HEK293 (cell line): ENCODE data around the gene TINCR.

Source experiments
- CTCF ChIA-PET: fragments of 350-600 bp; formaldehyde crosslinking; extraction: SDS; loops from one replicate; lab custom pipeline; 2021; ENCODE audit warnings: antibody characterized with exemption; lab: Yijun Ruan, JAX
- POLR2A ChIA-PET: fragments of 300-600 bp; formaldehyde crosslinking; extraction: SDS; loops from one replicate; lab custom pipeline; 2020; ENCODE audit warnings: antibody characterized with exemption, inconsistent platforms; lab: Yijun Ruan, JAX
- H3K27ac ChIP-seq: fragments of 200-500 bp; sonication (Bioruptor generic); 2 replicates; pipeline ENCODE4 v1.5.1; 2014; ENCODE audit warnings: low read depth, low read length, control low read depth, inconsistent platforms; ENCODE audit errors: extremely low read depth
- H3K36me3 ChIP-seq, 2 experiments: fragments of 200-500 bp in 1 of 2; sonication (Bioruptor generic) in 1 of 2; 1 replicate in 1 of 2; 2 replicates in 1 of 2; pipeline ENCODE4 v1.5.1; 2014 to 2017; ENCODE audit warnings: inconsistent platforms in 2 of 2, low read length in 2 of 2; ENCODE audit not compliant: control insufficient read depth in 2 of 2, insufficient read depth in 1 of 2
- H3K4me1 ChIP-seq: fragments of 200-500 bp; sonication (Bioruptor generic); 2 replicates; pipeline ENCODE4 v1.5.1; 2014; ENCODE audit warnings: mild to moderate bottlenecking, low read length, inconsistent platforms; ENCODE audit not compliant: control insufficient read depth, insufficient read depth
- H3K4me3 ChIP-seq: 2 replicates; pipeline ENCODE4 v1.5.1; 2011; ENCODE audit warnings: low read depth, mild to moderate bottlenecking, control low read depth, low read length, moderate library complexity
- H3K9me3 ChIP-seq: fragments of 200-500 bp; sonication (Bioruptor generic); 2 replicates; pipeline ENCODE4 v1.5.1; 2014; ENCODE audit warnings: low read depth, low read length, inconsistent platforms; ENCODE audit not compliant: control insufficient read depth, insufficient read depth
- CTCF ChIP-seq: fragments of 450-650 bp; formaldehyde crosslinking; IDR thresholded peaks from 2 replicates; pipeline ENCODE4 v1.5.1; 2016; ENCODE audit warnings: missing biosample characterization, missing genetic modification characterization
- ELK4 ChIP-seq: IDR thresholded peaks from 2 replicates; pipeline ENCODE4 v1.6.1; 2011; ENCODE audit warnings: mild to moderate bottlenecking, low read depth, low read length, borderline replicate concordance
- FEZF1 ChIP-seq: fragments of 450-650 bp; formaldehyde crosslinking; IDR thresholded peaks from 2 replicates; pipeline ENCODE4 v1.5.1; 2016; ENCODE audit warnings: missing biosample characterization, missing genetic modification characterization
- IKZF3 ChIP-seq: fragments of 450-650 bp; IDR thresholded peaks from 2 replicates; pipeline ENCODE4 v1.5.0; 2018; ENCODE audit warnings: missing biosample characterization, mild to moderate bottlenecking, missing genetic modification characterization, moderate library complexity
- KLF1 ChIP-seq: fragments of 450-650 bp; formaldehyde crosslinking; IDR thresholded peaks from 2 replicates; pipeline ENCODE4 v1.5.1; 2016; ENCODE audit warnings: missing biosample characterization, missing genetic modification characterization
- KLF16 ChIP-seq: fragments of 450-650 bp; formaldehyde crosslinking; IDR thresholded peaks from 2 replicates; pipeline ENCODE4 v1.5.1; 2017; ENCODE audit warnings: missing biosample characterization, missing genetic modification characterization
- ZFHX2 ChIP-seq: fragments of 450-650 bp; formaldehyde crosslinking; conservative IDR thresholded peaks from 2 replicates; pipeline ENCODE4 v1.5.1; 2016; ENCODE audit warnings: missing biosample characterization, missing genetic modification characterization
- ZNF10 ChIP-seq: fragments of 450-650 bp; formaldehyde crosslinking; IDR thresholded peaks from 2 replicates; pipeline ENCODE4 v1.5.1; 2017; ENCODE audit warnings: missing biosample characterization, missing genetic modification characterization
- ZNF114 ChIP-seq: fragments of 450-650 bp; formaldehyde crosslinking; IDR thresholded peaks from 2 replicates; pipeline ENCODE4 v1.5.0; 2017; ENCODE audit warnings: missing biosample characterization, missing genetic modification characterization
- ZNF121 ChIP-seq: fragments of 450-650 bp; formaldehyde crosslinking; IDR thresholded peaks from 2 replicates; pipeline ENCODE4 v1.5.1; 2016; ENCODE audit warnings: missing biosample characterization, missing genetic modification characterization
- ZNF140 ChIP-seq: fragments of 450-650 bp; formaldehyde crosslinking; IDR thresholded peaks from 2 replicates; pipeline ENCODE4 v1.5.1; 2016; ENCODE audit warnings: missing biosample characterization, missing genetic modification characterization
- ZNF16 ChIP-seq: fragments of 450-650 bp; formaldehyde crosslinking; IDR thresholded peaks from 2 replicates; pipeline ENCODE4 v1.5.1; 2016; ENCODE audit warnings: low read depth, missing biosample characterization, missing genetic modification characterization
- ZNF2 ChIP-seq: fragments of 450-650 bp; formaldehyde crosslinking; IDR thresholded peaks from 2 replicates; pipeline ENCODE4 v1.5.1; 2016; ENCODE audit warnings: missing biosample characterization, missing genetic modification characterization
- ZNF214 ChIP-seq: fragments of 450-650 bp; formaldehyde crosslinking; IDR thresholded peaks from 2 replicates; pipeline ENCODE4 v1.5.1; 2017; ENCODE audit warnings: missing biosample characterization, mild to moderate bottlenecking, missing genetic modification characterization, borderline replicate concordance
- ZNF24 ChIP-seq: fragments of 450-650 bp; formaldehyde crosslinking; IDR thresholded peaks from 2 replicates; pipeline ENCODE4 v1.5.1; 2016; ENCODE audit warnings: missing biosample characterization, missing genetic modification characterization
- ZNF248 ChIP-seq: fragments of 450-650 bp; formaldehyde crosslinking; IDR thresholded peaks from 2 replicates; pipeline ENCODE4 v1.5.1; 2017; ENCODE audit warnings: missing biosample characterization, missing genetic modification characterization
- ZNF510 ChIP-seq: fragments of 450-650 bp; formaldehyde crosslinking; IDR thresholded peaks from 2 replicates; pipeline ENCODE4 v1.5.1; 2018; ENCODE audit warnings: mild to moderate bottlenecking, missing genetic modification characterization, missing biosample characterization; ENCODE audit not compliant: insufficient replicate concordance
- ZNF530 ChIP-seq: fragments of 450-650 bp; formaldehyde crosslinking; IDR thresholded peaks from 2 replicates; pipeline ENCODE4 v1.5.1; 2016; ENCODE audit warnings: low read depth, missing biosample characterization, missing genetic modification characterization
- ZNF549 ChIP-seq: fragments of 450-650 bp; IDR thresholded peaks from 2 replicates; pipeline ENCODE4 v1.5.1; 2018; ENCODE audit warnings: missing biosample characterization, missing genetic modification characterization, mild to moderate bottlenecking, inconsistent platforms, moderate library complexity
- ZNF571 ChIP-seq: fragments of 450-650 bp; formaldehyde crosslinking; IDR thresholded peaks from 2 replicates; pipeline ENCODE4 v1.5.0; 2017; ENCODE audit warnings: missing biosample characterization, missing genetic modification characterization
- ZNF600 ChIP-seq: fragments of 450-650 bp; formaldehyde crosslinking; IDR thresholded peaks from 2 replicates; pipeline ENCODE4 v1.5.1; 2016; ENCODE audit warnings: missing biosample characterization, missing genetic modification characterization
- ZNF610 ChIP-seq: fragments of 450-650 bp; formaldehyde crosslinking; IDR thresholded peaks from 2 replicates; pipeline ENCODE4 v1.5.1; 2016; ENCODE audit warnings: missing biosample characterization, missing genetic modification characterization, borderline replicate concordance
- ZNF658 ChIP-seq: fragments of 450-650 bp; formaldehyde crosslinking; IDR thresholded peaks from 2 replicates; pipeline ENCODE4; 2016; ENCODE audit warnings: missing biosample characterization, missing genetic modification characterization
- ZNF670 ChIP-seq: fragments of 450-650 bp; formaldehyde crosslinking; IDR thresholded peaks from 2 replicates; pipeline ENCODE4 v1.5.1; 2016; ENCODE audit warnings: missing biosample characterization, missing genetic modification characterization, low read depth
- ZNF791 ChIP-seq: fragments of 450-650 bp; formaldehyde crosslinking; IDR thresholded peaks from 2 replicates; pipeline ENCODE4 v1.5.1; 2016; ENCODE audit warnings: missing biosample characterization, missing genetic modification characterization
- ZNF830 ChIP-seq: fragments of 450-650 bp; IDR thresholded peaks from 2 replicates; pipeline ENCODE4 v1.5.0; 2018; ENCODE audit warnings: missing biosample characterization, missing genetic modification characterization, low read depth, mild to moderate bottlenecking, moderate library complexity
- ZXDB ChIP-seq: fragments of 450-650 bp; formaldehyde crosslinking; IDR thresholded peaks from 2 replicates; pipeline ENCODE4 v1.5.1; 2016; ENCODE audit warnings: missing biosample characterization, missing genetic modification characterization
- TF ChIP-seq, protein P1 (sequence below): fragments of 450-650 bp; formaldehyde crosslinking; IDR thresholded peaks from 2 replicates; pipeline ENCODE4 v1.5.1; 2017; ENCODE audit warnings: missing biosample characterization, mild to moderate bottlenecking, missing genetic modification characterization, moderate library complexity

TINCR gene

GRCh38 chr19:5536337-5536894 is 31.3 kb downstream of the TINCR start (continued):
- no peak for TF ChIP-seq CTCF (tag by site-specific recombination)
- TF ChIP-seq ZNF670 (tag by site-specific recombination), result no peak
- TF ChIP-seq ZNF571 (tag by site-specific recombination), result no peak
- TF ChIP-seq ZNF658 (tag by site-specific recombination), result no peak
- TF ChIP-seq ZNF24 (tag by site-specific recombination), result no peak
- TF ChIP-seq ELK4, result no peak

- no peak overlapping the region for H3K27ac ChIP-seq
- no peaks in the 10 kb centered on the region for H3K36me3 ChIP-seq
- POLR2A ChIA-PET, result no interaction called here
- no peak overlapping the region for H3K4me3 ChIP-seq
- H3K4me1 ChIP-seq, result no peaks in the 10 kb centered on the region; the same call in 1 of the 2 replicates
- CTCF ChIA-PET, result interaction anchor here (0.5 to 3.6 kb wide), 24 partner anchors 9 to 489 kb away, joined by 3 to 25 read pairs (median 4); partner anchors contain the start of gene NRTN
- H3K9me3 ChIP-seq, result no peaks in the 10 kb centered on the region
- no peak for TF ChIP-seq ZNF16
- no peak for TF ChIP-seq ZNF510 (tag by site-specific recombination)
- TF ChIP-seq ZNF10 (tag by site-specific recombination), result no peak
- TF ChIP-seq ZNF248, result no peak
- no peak for TF ChIP-seq ZXDB (tag by site-specific recombination)
- TF ChIP-seq KLF1 (tag by site-specific recombination), result no peak
- TF ChIP-seq ZFHX2, result no peak
- TF ChIP-seq ZNF600 (tag by site-specific recombination), result no peak
- TF ChIP-seq KLF16 (tag by site-specific recombination), result 0 out of 2 replicates have a peak, but pooled peaks have one; percentile 46
- TF ChIP-seq ZNF658 (tag by site-specific recombination), result no peak
- TF ChIP-seq IKZF3, result 0 out of 2 replicates have a peak, but pooled peaks have one; percentile 7
- no peak for TF ChIP-seq FEZF1 (tag by site-specific recombination)
- peak; percentile 82 for TF ChIP-seq ZNF121
- TF ChIP-seq ZNF830 (tag by site-specific recombination), result no peak
- no peak for TF ChIP-seq ZNF114 (tag by site-specific recombination)
- TF ChIP-seq, protein P1, sequence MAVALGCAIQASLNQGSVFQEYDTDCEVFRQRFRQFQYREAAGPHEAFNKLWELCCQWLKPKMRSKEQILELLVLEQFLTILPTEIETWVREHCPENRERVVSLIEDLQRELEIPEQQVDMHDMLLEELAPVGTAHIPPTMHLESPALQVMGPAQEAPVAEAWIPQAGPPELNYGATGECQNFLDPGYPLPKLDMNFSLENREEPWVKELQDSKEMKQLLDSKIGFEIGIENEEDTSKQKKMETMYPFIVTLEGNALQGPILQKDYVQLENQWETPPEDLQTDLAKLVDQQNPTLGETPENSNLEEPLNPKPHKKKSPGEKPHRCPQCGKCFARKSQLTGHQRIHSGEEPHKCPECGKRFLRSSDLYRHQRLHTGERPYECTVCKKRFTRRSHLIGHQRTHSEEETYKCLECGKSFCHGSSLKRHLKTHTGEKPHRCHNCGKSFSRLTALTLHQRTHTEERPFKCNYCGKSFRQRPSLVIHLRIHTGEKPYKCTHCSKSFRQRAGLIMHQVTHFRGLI (tag by site-specific recombination), result no peak
- TF ChIP-seq ZNF214 (tag by site-specific recombination), result no peak
- no peak for TF ChIP-seq ZNF530 (tag by site-specific recombination)
- no peak for TF ChIP-seq ZNF140
- TF ChIP-seq ZNF2 (tag by site-specific recombination), result peak; percentile 100
- 0 out of 2 replicates have a peak, but pooled peaks have one; percentile 22 for TF ChIP-seq ZNF610 (tag by site-specific recombination)
- TF ChIP-seq ZNF791, result no peak
- TF ChIP-seq ZNF549 (tag by site-specific recombination), result no peak
- peak; percentile 55 for TF ChIP-seq CTCF (tag by site-specific recombination)
These were observed 32.8 kb downstream of the TINCR start for GRCh38 chr19:5534787-5535586.
